Prostate gland (tissue), 2 donors: Measurements from ENCODE around the gene NUP153.

ENCODE experiments used
- POLR2A ChIP-seq: fragments of 450-650 bp; IDR thresholded peaks from one replicate; pipeline ENCODE4 v1.6.1; 2016; ENCODE audit warnings: antibody characterized with exemption, mild to moderate bottlenecking
- TF ChIP-seq, protein P1 (sequence below), 4 experiments: fragments of 200-600 bp in 2 of 4; fragments of 450-650 bp in 2 of 4; sonication (generic) in 2 of 4; IDR thresholded peaks; 1 replicate in 3 of 4; 2 replicates in 1 of 4; pipeline ENCODE4 v1.5.1; 2016 to 2019; ENCODE audit warnings: antibody characterized with exemption in 4 of 4, mild to moderate bottlenecking in 2 of 4, moderate library complexity in 2 of 4

DNA sequence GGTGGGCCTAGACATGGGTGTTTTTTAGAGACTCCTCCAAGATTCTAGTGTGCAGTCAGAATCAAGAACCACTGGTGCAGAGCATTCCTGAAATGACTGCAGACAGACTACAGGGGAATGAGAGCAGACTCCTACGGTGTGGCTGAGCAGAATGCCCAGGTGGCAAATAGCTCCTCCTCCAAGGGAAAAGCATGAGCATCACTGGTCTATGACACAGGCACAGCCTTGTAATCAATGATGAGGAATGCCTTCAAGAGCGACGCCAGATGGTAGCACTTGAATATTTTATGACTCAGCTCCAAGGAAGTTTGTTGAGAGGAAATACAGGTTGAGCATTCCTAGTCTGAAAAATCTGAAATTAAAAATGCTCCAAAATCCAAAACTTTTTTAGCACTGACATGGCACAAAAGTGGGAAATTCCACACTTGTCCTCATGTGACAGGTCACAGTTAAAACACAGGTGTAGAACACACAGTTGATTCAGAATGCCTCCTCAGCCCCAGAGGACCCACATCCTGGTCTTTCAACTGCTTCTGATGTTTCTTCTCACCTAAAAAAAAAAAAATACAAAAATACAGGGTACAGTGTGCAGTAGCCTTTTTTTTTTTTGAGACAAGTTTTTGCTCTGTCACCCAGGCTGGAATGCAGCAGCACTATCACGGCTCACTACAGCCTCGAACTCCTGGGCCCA lies 117.2 kb downstream of the NUP153 start:
- TF ChIP-seq, protein P1, sequence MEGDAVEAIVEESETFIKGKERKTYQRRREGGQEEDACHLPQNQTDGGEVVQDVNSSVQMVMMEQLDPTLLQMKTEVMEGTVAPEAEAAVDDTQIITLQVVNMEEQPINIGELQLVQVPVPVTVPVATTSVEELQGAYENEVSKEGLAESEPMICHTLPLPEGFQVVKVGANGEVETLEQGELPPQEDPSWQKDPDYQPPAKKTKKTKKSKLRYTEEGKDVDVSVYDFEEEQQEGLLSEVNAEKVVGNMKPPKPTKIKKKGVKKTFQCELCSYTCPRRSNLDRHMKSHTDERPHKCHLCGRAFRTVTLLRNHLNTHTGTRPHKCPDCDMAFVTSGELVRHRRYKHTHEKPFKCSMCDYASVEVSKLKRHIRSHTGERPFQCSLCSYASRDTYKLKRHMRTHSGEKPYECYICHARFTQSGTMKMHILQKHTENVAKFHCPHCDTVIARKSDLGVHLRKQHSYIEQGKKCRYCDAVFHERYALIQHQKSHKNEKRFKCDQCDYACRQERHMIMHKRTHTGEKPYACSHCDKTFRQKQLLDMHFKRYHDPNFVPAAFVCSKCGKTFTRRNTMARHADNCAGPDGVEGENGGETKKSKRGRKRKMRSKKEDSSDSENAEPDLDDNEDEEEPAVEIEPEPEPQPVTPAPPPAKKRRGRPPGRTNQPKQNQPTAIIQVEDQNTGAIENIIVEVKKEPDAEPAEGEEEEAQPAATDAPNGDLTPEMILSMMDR (IDR thresholded peaks at IDR 0.05): no peak
- no peak for TF ChIP-seq POLR2A
